Astrocyte of the spinal cord (primary cell): ENCODE results near the gene TAS2R9.

Source experiments
- DNase-seq: peaks from one replicate; pipeline ENCODE4 v3.0.0; 2011; ENCODE audit warnings: low read depth, low spot score
- H3K4me3 ChIP-seq: 2 replicates; pipeline ENCODE4 v1.5.1; 2011; ENCODE audit warnings: low read depth, mild to moderate bottlenecking, low read length, moderate library complexity
- in situ Hi-C: cut with HindIII; loops from 2 replicates; pipeline ENCODE4 v1.10.0; 2017; ENCODE audit warnings: low sequenced_read_pairs
- TF ChIP-seq, protein P1 (sequence below): IDR thresholded peaks from 2 replicates; pipeline ENCODE4 v1.5.1; 2012; ENCODE audit warnings: low read depth, mild to moderate bottlenecking, low read length, inconsistent platforms

The TAS2R9 gene

DNA sequence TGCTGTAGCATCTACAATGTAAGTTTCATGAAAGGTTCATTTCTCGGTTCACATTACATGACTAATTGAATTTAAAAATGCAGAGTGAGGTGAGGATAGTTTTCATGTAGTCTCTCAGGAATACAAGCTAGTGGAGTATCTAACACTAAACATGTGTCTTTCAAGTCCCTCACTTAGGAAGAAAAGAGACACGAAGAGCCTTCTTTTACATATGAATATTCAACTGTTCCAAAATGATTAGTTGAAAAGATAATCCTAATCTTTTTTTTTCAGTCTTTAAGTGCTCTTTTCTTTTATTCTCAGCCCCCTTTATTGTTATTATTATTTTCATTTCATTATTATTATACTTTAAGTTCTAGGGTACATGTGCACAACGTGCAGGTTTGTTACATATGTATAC, 28.5 kb upstream of the TAS2R9 start:
- TF ChIP-seq, protein P1, sequence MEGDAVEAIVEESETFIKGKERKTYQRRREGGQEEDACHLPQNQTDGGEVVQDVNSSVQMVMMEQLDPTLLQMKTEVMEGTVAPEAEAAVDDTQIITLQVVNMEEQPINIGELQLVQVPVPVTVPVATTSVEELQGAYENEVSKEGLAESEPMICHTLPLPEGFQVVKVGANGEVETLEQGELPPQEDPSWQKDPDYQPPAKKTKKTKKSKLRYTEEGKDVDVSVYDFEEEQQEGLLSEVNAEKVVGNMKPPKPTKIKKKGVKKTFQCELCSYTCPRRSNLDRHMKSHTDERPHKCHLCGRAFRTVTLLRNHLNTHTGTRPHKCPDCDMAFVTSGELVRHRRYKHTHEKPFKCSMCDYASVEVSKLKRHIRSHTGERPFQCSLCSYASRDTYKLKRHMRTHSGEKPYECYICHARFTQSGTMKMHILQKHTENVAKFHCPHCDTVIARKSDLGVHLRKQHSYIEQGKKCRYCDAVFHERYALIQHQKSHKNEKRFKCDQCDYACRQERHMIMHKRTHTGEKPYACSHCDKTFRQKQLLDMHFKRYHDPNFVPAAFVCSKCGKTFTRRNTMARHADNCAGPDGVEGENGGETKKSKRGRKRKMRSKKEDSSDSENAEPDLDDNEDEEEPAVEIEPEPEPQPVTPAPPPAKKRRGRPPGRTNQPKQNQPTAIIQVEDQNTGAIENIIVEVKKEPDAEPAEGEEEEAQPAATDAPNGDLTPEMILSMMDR, result no peak
- in situ Hi-C loops, result no loop called here
- no peak overlapping the region for H3K4me3 ChIP-seq
- no peak for DNase-seq

GRCh38 chr12:10829994-10830393, 20.0 kb upstream of the TAS2R9 start:
- no peak overlapping the region for H3K4me3 ChIP-seq
- in situ Hi-C loops, result no loop called here
- TF ChIP-seq, protein P1, result no peak
- DNase-seq, result no peak

DNA sequence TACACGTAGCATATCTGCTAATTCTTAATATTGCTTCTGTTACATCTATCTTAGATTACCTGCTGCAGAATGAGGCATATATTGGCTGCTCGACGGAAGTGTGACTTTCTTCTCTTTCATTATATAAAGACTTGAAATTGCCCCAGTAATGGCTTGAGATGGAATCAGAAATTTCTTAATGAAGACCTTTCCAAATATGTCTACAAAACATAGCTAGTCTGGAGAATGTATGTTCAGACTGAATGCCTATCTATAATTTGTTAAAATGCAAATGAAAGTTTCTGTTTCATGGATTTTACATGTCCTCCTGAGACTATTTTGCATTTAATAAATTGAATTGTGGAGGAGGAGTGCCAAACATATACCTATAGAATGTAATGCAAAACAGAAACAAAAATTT, 16.3 kb upstream of the TAS2R9 start, which contains the start of gene TAS2R10:
Gene TAS2R10 (minus strand): TSS at position 101 of the 400 bp plus-strand sequence. CDS start 89 bp downstream, at position 12.
- in situ Hi-C loops, result no loop called here
- TF ChIP-seq, protein P1, result no peak

DNA sequence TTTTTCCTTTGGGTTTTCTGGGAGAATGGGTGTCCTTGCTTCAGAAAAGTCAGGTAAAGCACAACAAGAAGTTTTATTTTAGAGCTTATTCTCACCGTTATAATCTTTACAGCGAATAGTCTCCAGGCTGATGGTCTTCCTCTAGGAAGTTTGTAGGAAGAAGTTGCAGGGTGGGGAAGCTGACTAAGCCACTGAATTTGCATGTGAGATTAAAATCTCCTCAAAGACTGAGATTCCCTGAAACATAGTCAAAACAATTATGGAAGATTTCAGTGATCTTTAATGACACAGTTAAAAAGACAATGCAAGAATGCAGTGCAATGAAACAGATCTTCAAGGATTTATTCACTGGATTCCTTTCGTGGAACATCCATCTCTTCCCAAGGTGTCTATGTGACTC, 15.0 kb upstream of the TAS2R9 start:
- in situ Hi-C loops, result no loop called here
- no peak for DNase-seq
- TF ChIP-seq, protein P1, result no peak
- H3K4me3 ChIP-seq, result no peak overlapping the region

More for the DNA sequence above, 16.3 kb upstream of the TAS2R9 start, which contains the start of gene TAS2R10:
- no peak for DNase-seq
- H3K4me3 ChIP-seq, result no peak within 1 kb of the TSS

- TF ChIP-seq, protein P1, result no peak
- no peak overlapping the region for H3K4me3 ChIP-seq
- DNase-seq, result no peak
- in situ Hi-C loops, result no loop called here
These were observed 2.0 kb upstream of the TAS2R9 start for GRCh38 chr12:10811883-10812536.

DNA sequence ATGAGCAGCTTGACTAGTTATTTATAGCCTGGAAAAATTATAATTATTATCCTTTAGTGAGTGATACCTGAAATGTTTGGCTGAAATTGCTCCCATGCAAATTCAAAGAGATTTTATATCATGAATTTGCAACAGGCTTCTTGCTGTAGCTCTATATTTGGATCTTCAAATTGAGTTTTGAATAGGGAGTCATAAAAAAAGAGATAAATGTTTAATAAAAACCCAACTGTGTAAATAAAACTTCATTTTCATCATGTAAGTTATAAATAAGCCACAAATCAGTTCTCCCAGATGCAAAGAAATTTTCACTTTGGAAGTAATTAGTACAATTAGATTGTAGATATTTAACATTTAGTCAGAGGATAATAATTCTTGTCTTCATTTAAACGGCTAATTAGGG, 2.8 kb downstream of the TAS2R9 start, which contains the start of gene TAS2R8:
Gene TAS2R8 (minus strand): TSS at position 101 of the 400 bp plus-strand sequence. CDS start 306 bp downstream, outside the sequence.
- TF ChIP-seq, protein P1, result no peak
- no peak for DNase-seq
- in situ Hi-C loops, result no loop called here

More for the DNA sequence above, 2.8 kb downstream of the TAS2R9 start, which contains the start of gene TAS2R8:
- no peak within 1 kb of the TSS for H3K4me3 ChIP-seq
